Keratinocyte (primary cell): Measurements from ENCODE around the gene ADIG.

Experiments
- EZH2 ChIP-seq: IDR thresholded peaks from one replicate; pipeline ENCODE4 v1.6.1; 2012; ENCODE audit warnings: inconsistent platforms, mild to moderate bottlenecking, low read length, moderate library complexity
- TF ChIP-seq, protein P1 (sequence below), 3 experiments: IDR thresholded peaks in 1 of 3; conservative IDR thresholded peaks in 1 of 3; optimal IDR thresholded peaks in 1 of 3; 2 replicates in 2 of 3; 3 replicates in 1 of 3; pipeline versions ENCODE3 to v1.5.1; 2011; ENCODE audit warnings: low read length in 3 of 3, mild to moderate bottlenecking in 3 of 3, moderate library complexity in 2 of 3, control low read depth in 1 of 3, inconsistent platforms in 1 of 3; ENCODE audit not compliant: insufficient read depth in 2 of 3; ENCODE audit errors: extremely low read depth in 1 of 3

DNA sequence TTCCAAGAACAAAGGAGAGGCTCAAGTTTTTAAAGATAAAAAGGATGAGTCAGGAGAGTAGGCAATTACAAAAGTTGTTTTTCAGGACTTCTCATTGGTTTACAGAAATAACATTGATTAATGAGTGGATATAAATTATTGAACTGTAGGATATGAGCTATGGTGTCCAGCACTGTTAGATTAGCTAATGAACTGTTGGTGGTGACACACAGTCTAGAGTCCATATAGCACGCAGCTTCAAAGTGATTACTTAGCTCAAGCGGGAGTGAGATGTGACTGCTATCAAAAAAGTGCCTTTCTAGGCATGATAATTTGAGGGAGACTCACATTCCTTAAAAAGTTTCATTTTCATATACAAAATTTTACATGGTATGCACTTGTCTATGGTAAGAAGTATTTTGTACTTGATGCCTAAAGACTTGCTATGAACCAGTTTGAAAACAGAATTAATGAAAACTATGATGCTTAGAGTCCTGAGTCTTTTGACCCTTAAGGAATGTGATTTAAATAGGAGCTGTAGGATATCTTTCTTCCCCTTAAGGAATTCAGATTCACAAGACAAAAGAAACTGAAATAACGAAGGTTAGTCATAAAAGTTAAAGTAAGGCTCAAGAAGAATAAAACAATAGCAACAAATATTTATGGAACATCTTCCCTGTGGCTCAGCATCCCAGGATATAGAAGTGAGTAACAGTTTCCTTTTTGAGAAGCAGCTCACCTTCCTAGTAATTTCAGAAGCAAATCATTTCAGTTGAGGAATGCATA, 22.2 kb upstream of the ADIG start:
- TF ChIP-seq EZH2, result no peak
- TF ChIP-seq, protein P1, sequence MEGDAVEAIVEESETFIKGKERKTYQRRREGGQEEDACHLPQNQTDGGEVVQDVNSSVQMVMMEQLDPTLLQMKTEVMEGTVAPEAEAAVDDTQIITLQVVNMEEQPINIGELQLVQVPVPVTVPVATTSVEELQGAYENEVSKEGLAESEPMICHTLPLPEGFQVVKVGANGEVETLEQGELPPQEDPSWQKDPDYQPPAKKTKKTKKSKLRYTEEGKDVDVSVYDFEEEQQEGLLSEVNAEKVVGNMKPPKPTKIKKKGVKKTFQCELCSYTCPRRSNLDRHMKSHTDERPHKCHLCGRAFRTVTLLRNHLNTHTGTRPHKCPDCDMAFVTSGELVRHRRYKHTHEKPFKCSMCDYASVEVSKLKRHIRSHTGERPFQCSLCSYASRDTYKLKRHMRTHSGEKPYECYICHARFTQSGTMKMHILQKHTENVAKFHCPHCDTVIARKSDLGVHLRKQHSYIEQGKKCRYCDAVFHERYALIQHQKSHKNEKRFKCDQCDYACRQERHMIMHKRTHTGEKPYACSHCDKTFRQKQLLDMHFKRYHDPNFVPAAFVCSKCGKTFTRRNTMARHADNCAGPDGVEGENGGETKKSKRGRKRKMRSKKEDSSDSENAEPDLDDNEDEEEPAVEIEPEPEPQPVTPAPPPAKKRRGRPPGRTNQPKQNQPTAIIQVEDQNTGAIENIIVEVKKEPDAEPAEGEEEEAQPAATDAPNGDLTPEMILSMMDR (optimal IDR thresholded peaks at IDR 0.05 in 1 of 3, IDR thresholded peaks at IDR 0.05 in 1 of 3, conservative IDR thresholded peaks at IDR 0.05 in 1 of 3; ENCODE audit: extremely low read depth in 1 of 3, insufficient read depth in 2 of 3, low read length in 3 of 3), result no peak
